ENCODE measurements around the gene LMLN. TPM values are rescaled to one million over a fixed set of nuclear protein-coding genes. Genes with fewer than 3 reads are reported as not detected.
A peak's percentile ranks its signal among the peaks of the same experiment; 100 is the strongest.

Gene LMLN
- total RNA-seq, 5 donors from 2014 or later (not counting 1 experiment from before 2014, with no cell fraction given) = 3.7 to 8.2 (median 5.5) TPM

- Mint-ChIP-seq H3K4me3 (peak within 1 kb of the TSS; percentile 93 to 100 (median 97)), H3K27me3 (no peaks in the 10 kb centered on the region), H3K27ac (peak within 1 kb of the TSS; percentile 96 to 100), H3K4me1 (peaks cover 51 to 61% (median 52%) of the 10 kb centered on the region in 3 donors), H3K9me3 (no peaks in the 10 kb centered on the region), H3K36me3 (peaks cover 32% of the 10 kb centered on the region)
- peaks cover 10 to 40% of the 10 kb centered on the region in 2 donors for H3K36me3 ChIP-seq (ENCODE audit: control insufficient read depth in 2 of 2, extremely low read depth in 1 of 2, insufficient read depth in 1 of 2, low read length in 1 of 2)
- DNase-seq (peak; percentile 68 to 96 (median 79)), ATAC-seq (replicated peaks in 1 of 4) (peak; percentile 89 to 96 (median 90))
- WGBS (ENCODE audit: insufficient coverage) = 0% methylated on average over 20 of the region's 36 CpGs
- H3K9me3 ChIP-seq = no peaks in the 10 kb centered on the region
- peaks cover 7 to 47% of the 10 kb centered on the region in 2 experiments for H3K4me1 ChIP-seq (ENCODE audit: control insufficient read depth in 1 of 2, extremely low read depth in 1 of 2, insufficient read depth in 2 of 2, low read length in 2 of 2)
- POLR2A ChIA-PET = interaction anchor here in 1 of 2 donors (1.0 kb wide), 1 partner anchor 9 kb away, joined by 3 read pairs; no protein-coding TSS in a partner anchor
- no peaks in the 10 kb centered on the region for H3K27me3 ChIP-seq (replicated peaks in 1 of 2; ENCODE audit: control insufficient read depth in 2 of 2, extremely low read depth in 1 of 2, insufficient read depth in 2 of 2, low read length in 1 of 2)
- H3K27ac ChIP-seq (ENCODE audit: low read length) = peak within 1 kb of the TSS; percentile 99
- H3K4me3 ChIP-seq (ENCODE audit: control insufficient read depth in 1 of 2, extremely low read depth in 1 of 2, low read length in 1 of 2) = peak within 1 kb of the TSS; percentile 71 to 90
- CTCF ChIA-PET = interaction anchor here in 1 of 2 donors (0.5 to 1.0 kb wide), 2 partner anchors 11 to 16 kb away, joined by 3 to 4 read pairs; no protein-coding TSS in a partner anchor
These were observed 10.0 kb upstream of the LMLN start, which contains the start of gene RPL35A for GRCh38 chr3:197949778-197950676. Gene RPL35A, plus strand, starts transcription at chr3:197950190. Its CDS starts 778 bp downstream, at chr3:197950968.

DNA sequence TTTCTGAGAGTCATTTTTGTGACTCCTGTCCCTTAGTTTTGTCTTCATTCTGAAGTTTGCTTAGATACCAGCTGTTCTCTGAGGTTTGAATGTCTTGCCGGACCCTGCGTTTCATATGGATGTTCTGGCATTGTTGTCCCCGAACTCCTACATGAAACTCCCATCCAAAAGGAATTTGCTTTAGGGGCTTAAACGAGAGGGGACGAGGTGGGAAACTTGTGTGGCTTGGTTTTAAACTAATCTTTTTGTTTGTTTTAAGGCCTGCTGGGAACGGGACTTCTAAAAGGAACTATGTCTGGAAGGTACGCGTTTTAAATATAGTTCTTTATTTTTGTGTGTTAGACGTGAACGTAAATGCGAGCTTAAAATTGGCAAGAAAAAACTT lies 9.3 kb upstream of the LMLN start:
- Histone ChIP-seq H3K4me1 (ENCODE audit: control insufficient read depth in 1 of 2, extremely low read depth in 1 of 2, insufficient read depth in 2 of 2, low read length in 2 of 2) (peaks cover 7 to 47% of the 10 kb centered on the region in 2 experiments), H3K9me3 (no peaks in the 10 kb centered on the region), H3K27ac (ENCODE audit: low read length) (peak overlapping the region; percentile 99), H3K36me3 (ENCODE audit: control insufficient read depth in 2 of 2, extremely low read depth in 1 of 2, insufficient read depth in 1 of 2, low read length in 1 of 2) (peaks cover 13 to 46% of the 10 kb centered on the region in 2 donors), H3K4me3 (ENCODE audit: control insufficient read depth in 1 of 2, extremely low read depth in 1 of 2, low read length in 1 of 2) (peak overlapping the region; percentile 71 to 90), H3K27me3 (replicated peaks in 1 of 2; ENCODE audit: control insufficient read depth in 2 of 2, extremely low read depth in 1 of 2, insufficient read depth in 2 of 2, low read length in 1 of 2) (no peaks in the 10 kb centered on the region)
- Mint-ChIP-seq H3K9me3 (no peaks in the 10 kb centered on the region), H3K27me3 (no peaks in the 10 kb centered on the region), H3K4me3 (peak overlapping the region; percentile 93 to 100 (median 97)), H3K36me3 (peaks cover 38% of the 10 kb centered on the region), H3K27ac (peak overlapping the region; percentile 96 to 100), H3K4me1 (peaks cover 52 to 61% (median 54%) of the 10 kb centered on the region in 3 donors)
- no peak for ATAC-seq (replicated peaks in 1 of 4)
- CTCF ChIA-PET = interaction anchor here in 1 of 2 donors (1.0 kb wide), 1 partner anchor 11 kb away, joined by 3 read pairs; no protein-coding TSS in a partner anchor
- 0% methylated on average over 7 of the region's 11 CpGs for WGBS (ENCODE audit: insufficient coverage)
- POLR2A ChIA-PET = interaction anchor here in 1 of 2 donors (1.0 kb wide), 1 partner anchor 8 kb away, joined by 3 read pairs; no protein-coding TSS in a partner anchor
- no peak for DNase-seq

DNA sequence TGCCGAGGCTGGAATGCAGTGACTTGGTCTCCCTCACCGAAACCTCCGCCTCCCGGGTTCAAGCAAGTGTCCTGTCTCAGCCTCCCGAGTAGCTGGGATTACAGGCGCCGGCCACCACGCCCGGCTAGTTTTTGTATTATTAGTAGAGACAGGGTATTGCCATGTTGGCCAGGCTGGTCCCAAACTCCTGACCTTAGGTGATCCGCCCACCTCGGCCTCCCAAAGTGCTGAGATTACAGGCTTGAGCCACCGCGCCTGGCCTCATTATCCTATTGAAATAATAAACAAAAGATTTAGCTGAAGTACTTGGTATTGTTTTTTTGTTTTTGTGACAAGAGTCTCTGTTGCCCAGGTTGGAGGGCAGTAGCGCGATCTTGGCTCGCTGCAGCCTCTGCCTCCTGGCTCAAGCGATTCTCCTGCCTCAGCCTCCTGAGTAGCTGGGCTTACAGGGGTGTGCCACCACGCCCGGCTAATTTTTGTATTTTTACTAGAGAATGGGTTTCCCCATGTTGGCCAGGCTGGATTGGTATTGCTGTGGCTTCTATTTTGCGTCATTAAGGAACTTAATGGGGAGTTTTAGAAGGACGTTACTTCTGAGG lies 8.5 kb upstream of the LMLN start:
- no peak for ATAC-seq (replicated peaks in 1 of 4)
- POLR2A ChIA-PET = interaction anchor here in 1 of 2 donors (1.0 kb wide), 1 partner anchor 8 kb away, joined by 3 read pairs; no protein-coding TSS in a partner anchor
- Histone ChIP-seq H3K4me3 (ENCODE audit: control insufficient read depth in 1 of 2, extremely low read depth in 1 of 2, low read length in 1 of 2) (peak overlapping the region; percentile 71 to 90), H3K4me1 (ENCODE audit: control insufficient read depth in 1 of 2, extremely low read depth in 1 of 2, insufficient read depth in 2 of 2, low read length in 2 of 2) (peaks cover 7 to 47% of the 10 kb centered on the region in 2 experiments), H3K36me3 (ENCODE audit: control insufficient read depth in 2 of 2, extremely low read depth in 1 of 2, insufficient read depth in 1 of 2, low read length in 1 of 2) (peaks cover 13 to 54% of the 10 kb centered on the region in 2 donors), H3K27ac (ENCODE audit: low read length) (peak overlapping the region; percentile 99), H3K27me3 (replicated peaks in 1 of 2; ENCODE audit: control insufficient read depth in 2 of 2, extremely low read depth in 1 of 2, insufficient read depth in 2 of 2, low read length in 1 of 2) (no peaks in the 10 kb centered on the region), H3K9me3 (no peaks in the 10 kb centered on the region)
- peaks cover 52 to 61% (median 55%) of the 10 kb centered on the region in 3 donors for H3K4me1 Mint-ChIP-seq
- CTCF ChIA-PET = interaction anchor here in 1 of 2 donors (1.0 kb wide), 1 partner anchor 10 kb away, joined by 3 read pairs; no protein-coding TSS in a partner anchor
- H3K27ac Mint-ChIP-seq = peak overlapping the region; percentile 96 to 100
- 60% methylated on average over 8 of the region's 21 CpGs for WGBS (ENCODE audit: insufficient coverage)
- no peak for DNase-seq
- H3K36me3 Mint-ChIP-seq = peaks cover 46% of the 10 kb centered on the region
- no peaks in the 10 kb centered on the region for H3K27me3 Mint-ChIP-seq
- H3K9me3 Mint-ChIP-seq = no peaks in the 10 kb centered on the region
- H3K4me3 Mint-ChIP-seq = peak overlapping the region; percentile 93 to 100 (median 97)

- peak overlapping the region in 1 of 2 donors; percentile 64 for H3K27ac Mint-ChIP-seq
- H3K9me3 ChIP-seq = no peaks in the 10 kb centered on the region
- no peaks in the 10 kb centered on the region for H3K27me3 Mint-ChIP-seq
- ATAC-seq (replicated peaks in 1 of 4) = no peak
- no peak overlapping the region for H3K27ac ChIP-seq (ENCODE audit: low read length)
- H3K4me3 ChIP-seq (ENCODE audit: control insufficient read depth in 1 of 2, extremely low read depth in 1 of 2, low read length in 1 of 2) = no peak overlapping the region
- peak overlapping the region; percentile 21 to 93 (median 51) for H3K4me3 Mint-ChIP-seq
- H3K9me3 Mint-ChIP-seq = no peaks in the 10 kb centered on the region
- peaks cover 7 to 52% of the 10 kb centered on the region in 2 experiments for H3K4me1 ChIP-seq (ENCODE audit: control insufficient read depth in 1 of 2, extremely low read depth in 1 of 2, insufficient read depth in 2 of 2, low read length in 2 of 2)
- DNase-seq = no peak
- peaks cover 13 to 61% of the 10 kb centered on the region in 2 donors for H3K36me3 ChIP-seq (ENCODE audit: control insufficient read depth in 2 of 2, extremely low read depth in 1 of 2, insufficient read depth in 1 of 2, low read length in 1 of 2)
- H3K27me3 ChIP-seq (replicated peaks in 1 of 2; ENCODE audit: control insufficient read depth in 2 of 2, extremely low read depth in 1 of 2, insufficient read depth in 2 of 2, low read length in 1 of 2) = no peaks in the 10 kb centered on the region
- ChIA-PET POLR2A (no interaction called here), CTCF (no interaction called here)
- peaks cover 55% of the 10 kb centered on the region for H3K36me3 Mint-ChIP-seq
- peaks cover 59 to 67% (median 61%) of the 10 kb centered on the region in 3 donors for H3K4me1 Mint-ChIP-seq
- WGBS (ENCODE audit: insufficient coverage) = 84% methylated on average over 8 of the region's 9 CpGs
These were observed 7.6 kb upstream of the LMLN start for GRCh38 chr3:197952440-197952839.

GRCh38 chr3:197953325-197953724 lies 6.7 kb upstream of the LMLN start:
- Mint-ChIP-seq H3K27me3 (no peaks in the 10 kb centered on the region), H3K4me3 (peak overlapping the region; percentile 24 to 93 (median 31)), H3K27ac (peak overlapping the region; percentile 48 to 56), H3K4me1 (peaks cover 68 to 74% (median 69%) of the 10 kb centered on the region in 3 donors), H3K9me3 (no peaks in the 10 kb centered on the region), H3K36me3 (peaks cover 61% of the 10 kb centered on the region)
- Histone ChIP-seq H3K9me3 (no peaks in the 10 kb centered on the region), H3K27ac (ENCODE audit: low read length) (peak overlapping the region; percentile 13), H3K27me3 (replicated peaks in 1 of 2; ENCODE audit: control insufficient read depth in 2 of 2, extremely low read depth in 1 of 2, insufficient read depth in 2 of 2, low read length in 1 of 2) (no peaks in the 10 kb centered on the region), H3K4me3 (ENCODE audit: control insufficient read depth in 1 of 2, extremely low read depth in 1 of 2, low read length in 1 of 2) (no peak overlapping the region), H3K36me3 (ENCODE audit: control insufficient read depth in 2 of 2, extremely low read depth in 1 of 2, insufficient read depth in 1 of 2, low read length in 1 of 2) (peaks cover 13 to 68% of the 10 kb centered on the region in 2 donors), H3K4me1 (ENCODE audit: control insufficient read depth in 1 of 2, extremely low read depth in 1 of 2, insufficient read depth in 2 of 2, low read length in 2 of 2) (peaks cover 7 to 55% of the 10 kb centered on the region in 2 experiments)
- ChIA-PET POLR2A (interaction anchor here in 1 of 2 donors (0.9 kb wide), 1 partner anchor 8 kb away, joined by 4 read pairs; no protein-coding TSS in a partner anchor), CTCF (no interaction called here)
- 74% methylated on average over 5 of the region's 6 CpGs for WGBS (ENCODE audit: insufficient coverage)
- ATAC-seq (replicated peaks in 1 of 4) (no peak), DNase-seq (no peak)

- CTCF ChIA-PET = no interaction called here
These were observed 6.1 kb upstream of the LMLN start for GRCh38 chr3:197953881-197954280.

More at GRCh38 chr3:197953881-197954280, 6.1 kb upstream of the LMLN start:
- H3K27me3 Mint-ChIP-seq = no peaks in the 10 kb centered on the region
- H3K4me3 Mint-ChIP-seq = peak overlapping the region in 2 of 3 donors; percentile 18 to 93
- H3K4me3 ChIP-seq (ENCODE audit: control insufficient read depth in 1 of 2, extremely low read depth in 1 of 2, low read length in 1 of 2) = no peak overlapping the region
- H3K4me1 Mint-ChIP-seq = peaks cover 74 to 75% (median 74%) of the 10 kb centered on the region in 3 donors
- H3K27me3 ChIP-seq (replicated peaks in 1 of 2; ENCODE audit: control insufficient read depth in 2 of 2, extremely low read depth in 1 of 2, insufficient read depth in 2 of 2, low read length in 1 of 2) = no peaks in the 10 kb centered on the region
- peak overlapping the region; percentile 21 to 56 for H3K27ac Mint-ChIP-seq
- H3K36me3 ChIP-seq (ENCODE audit: control insufficient read depth in 2 of 2, extremely low read depth in 1 of 2, insufficient read depth in 1 of 2, low read length in 1 of 2) = peaks cover 13 to 72% of the 10 kb centered on the region in 2 donors
- no peaks in the 10 kb centered on the region for H3K9me3 ChIP-seq
- DNase-seq (no peak), ATAC-seq (replicated peaks in 1 of 4) (no peak)
- POLR2A ChIA-PET = interaction anchor here in 1 of 2 donors (0.6 to 0.9 kb wide), 2 partner anchors 8 to 341 kb away, joined by 4 to 9 read pairs; no protein-coding TSS in a partner anchor
- H3K9me3 Mint-ChIP-seq = no peaks in the 10 kb centered on the region
- H3K27ac ChIP-seq (ENCODE audit: low read length) = peak overlapping the region; percentile 13
- 87% methylated on average over 6 of the region's 7 CpGs for WGBS (ENCODE audit: insufficient coverage)
- H3K4me1 ChIP-seq (ENCODE audit: control insufficient read depth in 1 of 2, extremely low read depth in 1 of 2, insufficient read depth in 2 of 2, low read length in 2 of 2) = peaks cover 7 to 60% of the 10 kb centered on the region in 2 experiments
- H3K36me3 Mint-ChIP-seq = peaks cover 62% of the 10 kb centered on the region

Data from T-cell (primary cell).